Measurements from ENCODE around the gene FAM13C. TPM values are rescaled to one million over a fixed set of nuclear protein-coding genes. Genes with fewer than 3 reads are reported as not detected.

FAM13C gene
- total and polyA plus RNA-seq, 8 donors: 1.1 to 3.4 (median 2.2) TPM

DNA sequence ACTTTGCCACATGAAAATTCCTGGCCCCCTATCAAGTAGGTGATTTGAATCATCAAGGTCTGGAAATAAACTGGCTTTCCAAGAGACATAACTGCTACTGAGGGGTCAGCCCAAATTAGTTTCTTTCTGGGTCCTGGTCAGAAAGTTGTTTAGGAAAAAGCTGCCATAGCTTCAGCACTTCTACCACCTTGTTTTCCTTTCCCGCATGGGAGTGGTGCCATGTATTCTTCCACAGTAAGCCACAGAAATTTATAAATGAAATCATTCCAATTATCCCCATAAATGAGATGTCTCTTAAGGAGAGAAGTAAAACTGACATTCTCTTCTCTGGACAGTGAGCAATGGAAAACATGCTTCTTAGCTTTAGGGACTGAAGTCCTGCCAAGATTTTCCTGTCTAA is 105.1 kb downstream of the FAM13C start:
- TF ChIP-seq, protein P1, sequence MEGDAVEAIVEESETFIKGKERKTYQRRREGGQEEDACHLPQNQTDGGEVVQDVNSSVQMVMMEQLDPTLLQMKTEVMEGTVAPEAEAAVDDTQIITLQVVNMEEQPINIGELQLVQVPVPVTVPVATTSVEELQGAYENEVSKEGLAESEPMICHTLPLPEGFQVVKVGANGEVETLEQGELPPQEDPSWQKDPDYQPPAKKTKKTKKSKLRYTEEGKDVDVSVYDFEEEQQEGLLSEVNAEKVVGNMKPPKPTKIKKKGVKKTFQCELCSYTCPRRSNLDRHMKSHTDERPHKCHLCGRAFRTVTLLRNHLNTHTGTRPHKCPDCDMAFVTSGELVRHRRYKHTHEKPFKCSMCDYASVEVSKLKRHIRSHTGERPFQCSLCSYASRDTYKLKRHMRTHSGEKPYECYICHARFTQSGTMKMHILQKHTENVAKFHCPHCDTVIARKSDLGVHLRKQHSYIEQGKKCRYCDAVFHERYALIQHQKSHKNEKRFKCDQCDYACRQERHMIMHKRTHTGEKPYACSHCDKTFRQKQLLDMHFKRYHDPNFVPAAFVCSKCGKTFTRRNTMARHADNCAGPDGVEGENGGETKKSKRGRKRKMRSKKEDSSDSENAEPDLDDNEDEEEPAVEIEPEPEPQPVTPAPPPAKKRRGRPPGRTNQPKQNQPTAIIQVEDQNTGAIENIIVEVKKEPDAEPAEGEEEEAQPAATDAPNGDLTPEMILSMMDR (IDR thresholded peaks at IDR 0.05): no peak

DNA sequence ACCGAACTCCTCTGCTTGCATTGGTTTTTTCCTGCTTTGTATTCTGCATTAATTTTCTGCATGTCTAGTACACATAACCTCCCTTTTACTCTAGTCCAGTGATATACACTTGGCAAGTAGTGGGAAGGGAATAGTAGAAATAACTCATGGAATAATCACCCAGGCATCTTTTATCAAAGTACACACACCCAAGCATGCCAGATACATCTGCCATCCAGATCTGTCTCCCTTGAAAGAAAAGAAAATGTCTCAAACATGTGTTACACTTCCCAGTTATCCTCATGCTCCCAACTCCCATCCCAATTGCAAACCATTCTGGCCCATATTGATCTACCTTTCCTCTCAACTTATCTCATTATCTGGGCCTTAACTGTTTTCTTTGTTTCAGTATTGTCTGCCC is 106.9 kb downstream of the FAM13C start:
- Histone ChIP-seq H3K27me3 (no peaks in the 10 kb centered on the region), H3K9me3 (no peaks in the 10 kb centered on the region), H3K4me3 (no peak overlapping the region), H3K36me3 (no peaks in the 10 kb centered on the region), H3K27ac (no peak overlapping the region), H3K4me1 (no peaks in the 10 kb centered on the region)
- intact Hi-C loops (cut with DNase I): no loop called here
- FAIRE-seq: no peak
- no peak for ATAC-seq
- WGBS, 2 donors: 97% methylated on average over 1 of the region's 1 CpG
- TF ChIP-seq, protein P1 (IDR thresholded peaks at IDR 0.05): no peak
- no peak for DNase-seq

More for the DNA sequence above, 105.1 kb downstream of the FAM13C start:
- Histone ChIP-seq H3K36me3 (no peaks in the 10 kb centered on the region), H3K27me3 (no peaks in the 10 kb centered on the region), H3K9me3 (no peaks in the 10 kb centered on the region), H3K4me3 (no peak overlapping the region), H3K27ac (no peak overlapping the region), H3K4me1 (no peaks in the 10 kb centered on the region)
- FAIRE-seq (no peak), DNase-seq (no peak), ATAC-seq (no peak)
- WGBS, 2 donors: 91 to 100% methylated on average over 1 of the region's 1 CpG
- intact Hi-C loops (cut with DNase I): no loop called here

DNA sequence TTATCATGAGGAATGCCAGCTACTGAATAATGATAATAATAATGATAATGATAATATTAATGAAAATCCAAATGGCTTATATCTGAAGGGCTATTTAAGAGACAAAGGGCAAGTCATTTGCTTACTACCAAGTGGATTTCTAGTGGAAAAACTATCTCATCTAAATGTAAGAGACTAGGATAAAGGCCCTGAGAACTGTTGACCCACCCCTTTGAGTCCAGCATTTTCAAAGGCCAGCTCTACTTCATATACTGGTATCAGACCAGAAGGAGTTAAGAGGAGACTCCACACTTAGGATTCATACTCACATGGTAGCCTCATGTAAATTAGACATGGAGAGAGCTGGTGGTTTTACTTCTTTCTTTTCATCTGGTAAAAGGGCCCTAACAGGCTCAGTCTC is 109.9 kb downstream of the FAM13C start:
- ATAC-seq (no peak), FAIRE-seq (no peak), DNase-seq (no peak)
- no peak overlapping the region for H3K4me3 ChIP-seq
- no peaks in the 10 kb centered on the region for H3K27me3 ChIP-seq
- H3K36me3 ChIP-seq: no peaks in the 10 kb centered on the region
- no peaks in the 10 kb centered on the region for H3K4me1 ChIP-seq
- intact Hi-C loops (cut with DNase I): no loop called here
- H3K9me3 ChIP-seq: no peaks in the 10 kb centered on the region
- TF ChIP-seq, protein P1 (IDR thresholded peaks at IDR 0.05): no peak
- H3K27ac ChIP-seq: no peak overlapping the region

DNA sequence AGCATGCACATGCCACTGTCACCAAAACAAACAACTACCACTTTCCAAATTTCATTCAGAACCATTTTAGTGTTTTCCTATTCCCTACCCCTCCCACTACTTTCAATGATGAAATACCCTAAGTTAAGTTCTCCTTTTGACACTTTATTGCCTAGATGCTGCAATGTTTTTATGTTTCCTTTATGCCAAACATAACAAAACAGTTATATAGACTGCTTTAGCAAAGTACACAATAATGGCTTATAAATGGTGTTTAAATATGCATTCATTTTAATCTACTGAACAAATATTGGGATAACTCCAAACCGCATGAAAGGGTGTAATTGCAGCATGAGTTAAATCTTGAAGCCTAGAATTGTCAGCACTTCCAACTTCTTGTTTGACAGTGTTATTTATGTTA is 116.7 kb downstream of the FAM13C start:
- intact Hi-C loops (cut with DNase I): loop anchor here in 1 of 3 donors (10.0 kb wide), 1 partner anchor 329 kb away; no protein-coding TSS in a partner anchor
- Histone ChIP-seq H3K36me3 (no peaks in the 10 kb centered on the region), H3K27ac (no peak overlapping the region), H3K27me3 (no peaks in the 10 kb centered on the region), H3K9me3 (no peaks in the 10 kb centered on the region), H3K4me3 (no peak overlapping the region), H3K4me1 (no peaks in the 10 kb centered on the region)
- TF ChIP-seq, protein P1 (IDR thresholded peaks at IDR 0.05): no peak
- DNase-seq (no peak), ATAC-seq (no peak), FAIRE-seq (no peak)
- WGBS, 2 donors: 47 to 49% methylated on average over 1 of the region's 1 CpG

DNA sequence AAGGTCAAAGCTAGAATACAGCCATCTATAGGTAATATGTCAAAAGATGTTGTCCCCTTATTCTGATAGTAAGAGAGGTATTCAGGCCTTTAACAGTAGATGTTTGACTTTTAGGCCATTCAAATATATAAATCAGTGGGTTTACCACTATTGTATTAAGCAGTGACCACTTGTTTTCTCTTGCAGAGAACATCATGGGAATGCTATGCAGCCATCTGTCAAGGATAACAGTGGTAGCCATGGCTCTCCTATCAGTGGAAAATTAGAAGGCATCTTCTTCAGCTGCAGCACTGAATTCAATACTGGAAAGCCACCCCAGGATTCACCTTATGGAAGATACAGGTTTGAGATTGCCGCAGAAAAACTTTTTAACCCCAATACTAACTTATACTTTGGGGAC is 117.5 kb downstream of the FAM13C start:
- no peak for FAIRE-seq
- 96 to 100% methylated on average over 1 of the region's 1 CpG for WGBS, 2 donors

More for the DNA sequence above, 117.5 kb downstream of the FAM13C start:
- Histone ChIP-seq H3K9me3 (no peaks in the 10 kb centered on the region), H3K36me3 (no peaks in the 10 kb centered on the region), H3K27me3 (no peaks in the 10 kb centered on the region), H3K4me1 (no peaks in the 10 kb centered on the region), H3K27ac (no peak overlapping the region), H3K4me3 (no peak overlapping the region)
- DNase-seq: no peak
- intact Hi-C loops (cut with DNase I): loop anchor here in 2 of 3 donors (5.0 to 10.0 kb wide), 2 partner anchors 330 to 332 kb away; no protein-coding TSS in a partner anchor
- TF ChIP-seq, protein P1 (IDR thresholded peaks at IDR 0.05): no peak
- ATAC-seq: no peak
